GM18951 (cell line): ENCODE measurements around the gene NSG1.

Source experiments
- POLR2A ChIP-seq: IDR thresholded peaks from 4 replicates; pipeline ENCODE4 v1.6.1; 2011; ENCODE audit warnings: mild to moderate bottlenecking; ENCODE audit not compliant: insufficient read length, insufficient read depth; ENCODE audit errors: extremely low read depth
- in situ Hi-C: fragments of 300-500 bp; cut with MboI; formaldehyde crosslinking; loops from one replicate; pipeline ENCODE4 v1.12.0; 2022; ENCODE audit warnings: low sequenced_read_pairs, mixed read lengths, inconsistent platforms; ENCODE audit not compliant: unreplicated experiment

NSG1 gene

DNA sequence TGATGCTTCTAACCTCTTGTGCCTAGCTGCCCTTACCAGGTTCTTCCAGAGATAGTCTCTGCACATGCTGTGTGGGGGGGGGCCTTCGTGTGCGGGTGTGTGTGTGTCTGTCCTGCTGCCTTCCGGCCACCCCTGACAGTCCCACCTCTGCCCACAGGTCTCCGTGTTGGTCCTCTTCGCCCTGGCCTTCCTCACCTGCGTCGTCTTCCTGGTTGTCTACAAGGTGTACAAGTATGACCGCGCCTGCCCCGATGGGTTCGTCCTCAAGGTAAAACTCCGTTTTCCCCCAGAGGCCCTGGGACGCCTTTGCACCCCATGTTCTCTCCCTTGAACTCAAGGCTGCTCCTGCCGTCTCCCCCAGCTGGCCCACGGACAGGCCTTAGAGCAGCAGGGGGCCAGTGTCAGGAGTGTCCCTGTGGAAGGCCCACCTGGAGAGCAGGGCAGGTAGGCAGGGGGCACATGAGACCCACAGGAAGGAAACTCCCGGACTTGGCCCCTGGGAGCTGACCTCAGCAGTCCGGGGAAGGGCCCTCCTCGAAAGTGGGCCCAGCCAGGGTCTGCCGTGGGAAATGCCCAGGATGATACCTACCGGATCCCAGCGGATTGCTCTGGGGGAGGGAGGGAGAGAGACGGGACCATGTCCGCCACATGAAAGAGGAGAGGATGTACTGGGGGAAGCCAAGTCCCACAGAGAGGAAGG, 22.7 kb downstream of the NSG1 start:
- no peak for TF ChIP-seq POLR2A
- in situ Hi-C loops = no loop called here

DNA sequence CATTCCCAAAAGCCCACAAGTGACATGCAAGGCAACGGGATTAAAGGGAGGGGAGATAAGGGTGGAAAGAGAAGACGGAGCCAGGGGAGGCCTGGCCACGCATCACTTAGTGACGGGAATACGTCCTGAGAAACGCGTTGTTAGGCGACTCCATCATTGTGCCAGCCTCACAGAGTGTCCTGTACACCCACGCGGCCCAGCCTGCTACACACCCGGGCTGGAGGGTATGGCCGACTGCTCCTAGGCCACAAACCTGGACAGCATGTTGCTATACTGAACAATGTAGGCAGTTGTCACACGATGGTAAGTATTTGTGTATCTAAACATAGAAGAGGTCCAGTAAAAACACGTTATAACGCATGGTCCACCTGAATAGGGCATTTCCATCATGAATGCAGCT, 23.4 kb downstream of the NSG1 start:
- no peak for TF ChIP-seq POLR2A
- in situ Hi-C loops = no loop called here

DNA sequence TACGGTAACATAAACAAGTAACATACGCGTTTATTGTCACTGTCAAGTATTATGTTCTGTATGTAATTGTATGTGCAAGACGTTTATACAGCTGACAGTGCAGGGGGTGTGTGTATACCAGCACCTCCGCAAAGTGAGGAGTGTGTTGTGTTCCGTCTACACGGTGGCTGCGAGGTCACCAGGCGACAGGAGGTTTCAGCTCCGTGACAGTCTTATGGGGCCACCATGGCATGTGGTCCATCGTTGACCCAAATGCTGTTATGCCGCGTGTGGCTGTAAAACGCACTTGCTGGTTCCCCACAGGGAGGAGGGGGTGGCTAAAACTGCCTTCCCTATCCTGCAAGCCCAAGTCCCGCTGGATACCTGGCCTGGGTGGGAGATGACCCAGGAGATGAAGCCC, 25.0 kb downstream of the NSG1 start:
- no peak for TF ChIP-seq POLR2A
- in situ Hi-C loops = no loop called here

DNA sequence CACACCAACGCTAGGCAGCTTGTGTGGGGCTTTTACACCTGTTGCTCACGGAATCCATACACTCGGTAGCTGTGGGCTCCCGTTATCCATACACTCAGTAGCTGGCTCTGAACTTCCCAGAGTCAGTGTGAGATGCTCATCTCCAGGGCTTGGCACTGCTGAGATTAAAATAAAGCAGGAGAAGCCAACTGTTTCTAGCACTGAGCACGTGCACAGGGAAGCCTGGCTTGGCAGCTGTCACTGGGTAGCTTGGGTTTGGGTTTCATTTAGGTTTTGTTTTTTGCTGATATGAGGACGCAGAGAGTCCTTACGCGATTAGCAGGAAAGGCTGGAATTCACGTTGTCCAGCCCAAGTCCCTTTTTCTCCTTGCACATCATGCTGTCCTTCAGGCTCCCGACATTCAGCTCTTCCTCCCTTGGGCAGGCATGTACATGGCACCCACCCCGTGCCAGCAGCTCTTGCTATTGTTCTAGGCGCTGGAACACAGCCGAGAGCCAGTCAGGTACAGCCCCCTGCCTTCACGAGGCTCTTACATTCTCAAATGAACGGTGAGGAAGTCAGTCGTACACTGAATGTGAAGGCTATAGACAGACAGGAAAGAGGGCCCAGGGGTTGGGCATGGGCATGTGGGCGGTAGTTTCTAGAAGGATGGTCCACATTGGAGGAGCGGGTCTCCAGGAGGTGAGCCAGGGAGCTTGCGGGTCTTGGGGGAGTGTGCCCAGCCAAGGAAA, 25.9 kb downstream of the NSG1 start:
- in situ Hi-C loops = no loop called here
- TF ChIP-seq POLR2A = no peak

DNA sequence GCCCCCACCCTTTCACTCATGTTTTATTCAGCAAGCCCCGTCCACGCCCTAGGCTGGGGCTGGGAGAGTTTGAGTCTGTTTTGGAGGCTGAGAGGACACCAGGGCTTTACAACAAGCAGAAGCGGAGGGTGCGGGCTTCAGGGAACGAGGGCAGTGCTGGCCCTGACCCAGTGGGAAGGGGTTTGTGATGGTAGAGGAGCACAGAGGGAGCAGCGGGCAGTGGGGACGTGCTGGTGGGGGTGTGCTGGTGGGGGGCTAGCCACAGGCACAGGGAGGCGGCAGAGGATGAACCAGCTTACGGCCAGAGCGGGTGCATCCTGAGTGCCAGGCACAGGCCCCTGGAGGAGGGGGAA, 26.4 kb downstream of the NSG1 start:
- in situ Hi-C loops = no loop called here
- no peak for TF ChIP-seq POLR2A

DNA sequence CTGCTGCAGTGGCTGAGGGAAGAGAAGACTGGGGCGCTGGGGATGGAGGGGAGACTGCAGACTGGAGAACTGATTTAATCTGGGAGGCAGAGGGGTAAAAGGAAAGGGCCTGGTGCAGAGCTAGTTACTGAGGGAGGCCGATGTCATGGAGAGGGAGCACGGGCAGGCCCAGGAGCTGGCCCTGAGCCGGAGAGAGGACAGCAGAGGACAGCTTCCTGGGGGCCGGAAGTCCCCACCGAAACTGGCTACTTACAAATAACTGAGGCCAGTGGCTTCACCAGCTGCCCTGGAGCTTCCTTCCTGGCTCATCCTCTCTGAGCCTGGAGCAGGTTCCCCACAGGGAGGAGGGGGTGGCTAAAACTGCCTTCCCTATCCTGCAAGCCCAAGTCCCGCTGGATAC, 26.9 kb downstream of the NSG1 start:
- in situ Hi-C loops = no loop called here
- no peak for TF ChIP-seq POLR2A

DNA sequence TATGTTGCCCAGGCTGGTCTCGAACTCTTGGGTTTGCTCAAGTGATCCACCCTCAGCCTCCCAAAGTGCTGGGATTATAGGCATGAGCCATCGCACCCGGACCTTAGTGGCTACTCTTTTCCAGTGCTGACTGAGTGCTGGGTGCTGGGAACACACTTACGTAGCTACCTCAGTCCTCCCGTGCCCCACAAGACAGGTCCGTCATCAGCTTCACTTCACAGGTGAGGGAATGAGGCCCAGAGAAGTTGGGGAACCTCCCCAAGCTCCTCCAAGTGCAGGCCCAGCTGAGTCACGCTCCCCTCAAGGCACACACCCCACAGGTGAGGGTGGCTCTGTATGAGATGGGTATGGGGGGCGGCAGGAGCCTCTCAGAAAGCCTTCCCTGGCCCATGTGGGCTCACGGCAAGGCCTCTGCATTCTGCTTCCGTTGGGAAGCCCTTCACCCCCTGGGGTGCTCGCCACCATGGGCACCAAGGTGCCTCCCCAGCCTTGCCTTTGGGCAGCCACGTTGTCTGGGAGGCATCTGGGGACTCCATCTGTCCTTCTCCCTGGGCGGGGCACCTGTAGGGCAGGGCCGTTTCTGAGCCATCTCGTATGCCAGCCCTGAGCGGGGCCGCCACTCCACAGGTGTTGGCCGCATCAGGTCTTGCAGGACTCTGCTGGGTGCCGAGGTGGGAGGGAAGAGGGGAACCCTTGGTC, 28.4 kb downstream of the NSG1 start:
- no peak for TF ChIP-seq POLR2A
- in situ Hi-C loops = no loop called here

DNA sequence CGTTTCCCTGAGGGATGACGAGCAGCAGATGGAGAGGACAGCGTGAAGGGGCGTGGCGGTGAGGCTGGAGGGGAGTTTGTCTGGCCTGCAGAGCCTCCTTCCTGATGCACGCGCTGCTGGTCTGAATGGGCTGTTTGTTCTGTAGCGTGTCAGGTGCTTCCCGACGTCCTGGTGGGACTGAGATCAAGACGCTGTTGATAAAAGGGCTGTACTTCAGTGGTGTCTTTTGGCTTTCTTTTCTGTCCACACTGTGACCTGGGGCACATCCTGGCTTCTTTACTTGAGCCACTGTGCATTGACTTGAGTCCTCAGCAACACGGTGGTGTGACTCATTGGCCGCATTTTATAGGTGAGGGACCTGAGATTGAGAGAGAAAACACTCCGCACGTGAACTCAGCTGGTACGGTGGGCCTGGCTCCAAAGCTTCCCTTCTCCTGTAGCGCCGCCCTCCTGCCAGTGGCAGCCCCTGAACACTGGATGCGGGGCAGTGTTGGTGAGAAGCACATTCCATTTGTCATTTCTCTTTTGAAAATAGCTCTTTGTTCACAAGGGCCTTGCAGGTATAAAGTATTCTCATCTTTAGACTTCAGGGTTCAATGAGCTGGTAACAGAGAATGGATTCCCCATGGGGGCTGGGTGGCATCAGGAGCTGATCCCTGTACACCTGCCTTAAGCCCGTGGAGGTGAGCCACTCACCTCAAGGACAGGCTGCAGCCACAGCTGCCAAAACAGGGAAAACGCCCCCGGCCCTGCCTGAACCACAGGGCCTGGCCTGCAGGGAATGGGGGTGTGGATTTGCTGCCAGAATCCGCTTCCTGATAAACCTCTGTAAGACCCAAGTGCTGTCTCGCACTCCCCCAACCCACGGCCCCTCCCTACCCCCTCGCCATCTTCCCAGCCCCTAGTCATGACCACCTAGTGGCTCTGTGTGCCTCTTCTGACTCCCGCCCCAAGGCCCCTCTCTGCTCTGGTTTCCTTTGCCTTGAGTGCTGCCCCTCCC, 29.2 kb downstream of the NSG1 start:
- in situ Hi-C loops = no loop called here
- no peak for TF ChIP-seq POLR2A

DNA sequence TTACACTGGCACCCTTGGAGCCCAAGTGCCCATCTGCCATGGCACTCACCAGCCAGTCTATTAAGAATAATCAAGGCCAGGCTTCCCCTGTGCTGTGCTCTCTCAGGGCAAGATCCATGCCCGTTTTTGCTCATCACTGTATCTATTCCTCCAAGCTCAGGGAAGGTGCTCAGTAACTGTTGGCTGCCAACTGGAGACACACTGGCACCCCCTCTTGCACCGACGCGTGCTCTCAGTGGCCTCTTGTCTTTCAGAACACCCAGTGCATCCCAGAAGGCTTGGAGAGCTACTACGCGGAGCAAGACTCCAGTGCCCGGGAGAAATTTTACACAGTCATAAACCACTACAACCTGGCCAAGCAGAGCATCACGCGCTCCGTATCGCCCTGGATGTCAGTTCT, 30.1 kb downstream of the NSG1 start:
- in situ Hi-C loops = no loop called here
- no peak for TF ChIP-seq POLR2A

DNA sequence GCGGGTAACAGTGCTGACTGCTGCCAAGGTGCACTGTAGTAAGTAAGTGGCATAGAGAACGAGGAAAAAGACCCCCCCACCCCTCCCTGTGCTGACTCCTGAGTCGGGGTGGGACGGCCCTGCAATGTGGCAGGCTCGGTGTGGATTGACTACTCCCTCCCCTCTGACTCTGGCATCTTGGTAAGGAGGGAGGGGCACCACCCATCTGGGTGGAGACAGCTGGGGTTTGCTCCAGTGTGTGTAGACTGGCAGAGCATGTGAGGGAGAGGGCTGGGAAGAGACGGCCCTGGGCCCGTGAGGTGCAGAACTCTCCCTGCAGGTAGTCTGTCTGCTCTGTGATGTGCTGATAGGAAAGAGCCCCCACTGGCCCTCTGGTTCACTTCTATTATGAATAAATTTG, 31.0 kb downstream of the NSG1 start:
- TF ChIP-seq POLR2A = no peak
- in situ Hi-C loops = no loop called here

DNA sequence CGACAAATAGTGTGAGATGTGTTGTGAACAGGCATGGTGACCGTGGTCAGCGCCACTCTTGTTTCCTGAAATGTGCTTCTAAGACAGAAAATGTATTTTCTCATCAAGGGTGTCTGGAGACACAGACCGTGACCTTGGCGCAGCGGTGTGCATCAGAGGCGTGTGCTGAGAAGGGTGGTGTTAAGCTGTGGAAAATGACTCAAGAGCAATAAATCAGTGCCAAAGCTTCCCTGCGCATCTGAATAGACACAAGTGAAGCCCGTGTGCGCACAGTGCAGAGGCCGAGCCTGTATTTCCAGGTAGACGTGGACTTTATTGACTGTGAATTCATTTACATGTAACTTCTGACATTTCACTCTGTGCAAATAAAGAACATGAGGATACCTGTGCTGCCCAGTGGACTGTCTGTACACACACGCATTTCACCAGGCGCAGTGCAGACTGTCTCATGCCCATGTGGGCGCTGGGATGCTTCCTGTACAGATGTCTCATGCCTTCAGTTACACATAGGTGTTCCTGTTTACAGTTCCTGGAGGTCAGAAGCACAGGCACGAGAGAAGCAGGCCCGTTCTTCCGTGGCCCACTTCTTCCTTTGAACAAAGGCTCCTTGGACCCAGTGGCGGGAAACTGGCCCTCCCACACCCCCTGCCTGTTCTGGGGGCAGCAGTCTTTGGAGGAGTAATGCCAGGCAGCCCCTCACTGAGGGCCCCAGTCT, 31.9 kb downstream of the NSG1 start:
- in situ Hi-C loops = no loop called here
- TF ChIP-seq POLR2A = no peak

DNA sequence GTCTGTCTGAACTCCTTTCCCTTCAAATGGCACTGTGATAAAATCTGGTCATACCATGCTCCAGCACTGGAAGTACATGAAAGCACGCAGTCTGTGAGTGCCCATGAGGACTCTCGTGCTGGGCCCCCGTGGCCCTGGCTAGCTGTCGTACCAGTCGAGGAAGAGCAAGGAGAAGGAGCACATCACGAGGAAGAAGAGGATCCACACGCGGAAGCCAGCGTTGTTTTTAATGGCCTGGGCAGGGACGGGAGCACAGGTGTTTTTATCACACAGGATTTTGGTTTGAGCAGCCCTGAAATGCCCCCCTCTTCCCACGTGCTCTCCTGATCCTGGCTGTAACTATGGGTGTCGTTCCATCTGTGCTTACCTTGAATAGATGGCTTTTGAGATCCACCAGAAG, 33.0 kb downstream of the NSG1 start:
- no peak for TF ChIP-seq POLR2A
- in situ Hi-C loops = no loop called here
